Left lung (tissue), 10 donors: ENCODE measurements around the gene SETD2. TPM values are rescaled to one million over a fixed set of nuclear protein-coding genes. Genes with fewer than 3 reads are reported as not detected.

Experiments
- ATAC-seq: fragments of 200-7000 bp; cut with Tn5 transposase; one replicate; pipeline ENCODE4 v1.9.1; 2020; ENCODE audit warnings: moderate library complexity
- DNase-seq, 4 donors: peaks; one replicate each; pipeline ENCODE4 v3.0.0-alpha.2; 2013 to 2020
- H3K27ac ChIP-seq, 2 donors: fragments of 200-600 bp; sonication (generic) in 1 of 2; one replicate each; pipeline versions ENCODE4 v1.5.0 to v1.8.0; 2020 to 2021
- H3K27me3 ChIP-seq, 2 donors: fragments of 200-600 bp; sonication (generic) in 1 of 2; one replicate each; pipeline versions ENCODE4 v1.5.0 to v1.8.0; 2020 to 2021
- H3K36me3 ChIP-seq, 2 donors: fragments of 200-600 bp; sonication (generic) in 1 of 2; one replicate each; pipeline versions ENCODE4 v1.5.0 to v1.8.0; 2020 to 2021
- H3K4me1 ChIP-seq, 2 donors: fragments of 200-600 bp; one replicate each; pipeline ENCODE4 v1.8.0; 2021
- H3K4me3 ChIP-seq, 2 donors: fragments of 200-600 bp; sonication (generic) in 1 of 2; one replicate each; pipeline versions ENCODE4 v1.5.0 to v1.8.0; 2020 to 2021; ENCODE audit warnings: mild to moderate bottlenecking in 1 of 2
- H3K9me3 ChIP-seq, 2 donors: fragments of 200-600 bp; sonication (generic) in 1 of 2; one replicate each; pipeline versions ENCODE4 v1.5.0 to v1.8.0; 2020 to 2021
- CTCF ChIP-seq, 2 donors: fragments of 200-600 bp; sonication (generic) in 1 of 2; IDR thresholded peaks; one replicate each; pipeline versions ENCODE4 v1.5.0 to v1.8.0; 2021; ENCODE audit warnings: antibody characterized with exemption in 2 of 2
- intact Hi-C, 2 donors: fragments of 100-400 bp; cut with DNase I; formaldehyde crosslinking; loops; one replicate each; pipeline versions ENCODE4 v1.11.2 to v1.14.2; 2022
- polyA plus RNA-seq, 6 donors: library from polyadenylated mRNA; unstranded; fragments of 120-200 nt; gene quantifications; one replicate each; pipeline ENCODE4 v1.2.1, GENCODE V29; 2013; ENCODE audit not compliant: insufficient read length in 6 of 6
- total RNA-seq, 2 donors: library from RNA; stranded (reverse); fragmentation: NEBNext Ultra II Directional; extraction: Animal tissue kit (Norgen Biotek cat#: 25700); gene quantifications; one replicate each; pipeline ENCODE4 v1.2.1, GENCODE V29; 2021
- donor health status: DM: no; HTN: yes; CAD: no.
- donor health status: DM: no; HTN: no; CAD: no.

Gene SETD2
- total and polyA plus RNA-seq, 8 donors, result 40.1 to 68.9 (median 60.0) TPM

GRCh38 chr3:46978985-46979944, 184.6 kb downstream of the SETD2 start, which contains the start of gene NBEAL2:
Gene NBEAL2, plus strand, starts transcription at chr3:46979666. Its CDS starts 196 bp downstream, at chr3:46979862.
- ATAC-seq, result peak; percentile 84
- peak within 1 kb of the TSS; percentile 57 to 69 for H3K4me3 ChIP-seq
- TF ChIP-seq CTCF (IDR thresholded peaks at IDR 0.05), result peak in 1 of 2 donors; percentile 41
- no peaks in the 10 kb centered on the region for H3K36me3 ChIP-seq
- no peaks in the 10 kb centered on the region for H3K27me3 ChIP-seq
- DNase-seq, result peak; percentile 74 to 100 (median 96)
- no peaks in the 10 kb centered on the region for H3K9me3 ChIP-seq
- intact Hi-C loops, result no loop called here
- H3K27ac ChIP-seq, result peak within 1 kb of the TSS; percentile 81 to 90
- H3K4me1 ChIP-seq, result peaks cover 16 to 75% of the 10 kb centered on the region in 2 donors

DNA sequence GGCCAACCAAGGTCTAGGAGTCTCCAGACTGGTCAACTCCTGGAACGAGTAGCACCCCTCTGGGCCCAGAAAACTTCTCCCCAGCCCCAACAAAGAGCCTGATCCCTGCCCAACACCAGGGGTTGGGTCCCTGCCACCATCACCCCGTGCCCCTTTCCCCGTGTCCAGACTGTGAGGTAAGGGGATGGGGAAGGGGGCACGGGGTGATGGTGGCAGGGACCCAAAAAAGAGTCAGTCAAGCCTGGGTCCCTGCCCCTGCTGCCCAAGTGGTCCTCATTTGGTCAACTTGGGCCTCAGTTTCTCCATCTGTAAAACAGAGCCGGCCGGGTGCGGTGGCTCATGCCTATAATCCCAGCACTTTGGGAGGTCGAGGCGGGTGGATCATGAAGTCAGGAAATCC, 185.5 kb downstream of the SETD2 start:
- no peaks in the 10 kb centered on the region for H3K27me3 ChIP-seq
- H3K4me1 ChIP-seq, result peaks cover 16 to 82% of the 10 kb centered on the region in 2 donors
- no peak for ATAC-seq
- H3K27ac ChIP-seq, result peak overlapping the region; percentile 81 to 90
- no peaks in the 10 kb centered on the region for H3K36me3 ChIP-seq
- no peaks in the 10 kb centered on the region for H3K9me3 ChIP-seq
- peak overlapping the region in 1 of 2 donors; percentile 69 for H3K4me3 ChIP-seq
- no peak for TF ChIP-seq CTCF (IDR thresholded peaks at IDR 0.05)
- DNase-seq, result no peak
- intact Hi-C loops, result no loop called here

GRCh38 chr3:46977811-46978195, 186.1 kb downstream of the SETD2 start:
- peak overlapping the region in 1 of 2 donors; percentile 88 for H3K27ac ChIP-seq
- peaks cover 16 to 81% of the 10 kb centered on the region in 2 donors for H3K4me1 ChIP-seq
- no peaks in the 10 kb centered on the region for H3K27me3 ChIP-seq
- intact Hi-C loops, result no loop called here
- no peak overlapping the region for H3K4me3 ChIP-seq
- H3K36me3 ChIP-seq, result no peaks in the 10 kb centered on the region
- DNase-seq, result no peak
- no peak for TF ChIP-seq CTCF (IDR thresholded peaks at IDR 0.05)
- no peak for ATAC-seq
- no peaks in the 10 kb centered on the region for H3K9me3 ChIP-seq

GRCh38 chr3:46976326-46977190, 187.4 kb downstream of the SETD2 start, which contains the start of gene CCDC12:
Gene CCDC12, minus strand, starts transcription at chr3:46976745. Its CDS starts 13 bp downstream, at chr3:46976732.
- no peak for TF ChIP-seq CTCF (IDR thresholded peaks at IDR 0.05)
- ATAC-seq (peak; percentile 83), DNase-seq (peak; percentile 93 to 98 (median 96))
- Histone ChIP-seq H3K9me3 (no peaks in the 10 kb centered on the region), H3K4me1 (peaks cover 18 to 81% of the 10 kb centered on the region in 2 donors), H3K36me3 (no peaks in the 10 kb centered on the region), H3K4me3 (peak within 1 kb of the TSS; percentile 74 to 87), H3K27ac (peak within 1 kb of the TSS; percentile 88), H3K27me3 (no peaks in the 10 kb centered on the region)
- intact Hi-C loops, result no loop called here
